SK-N-SH (cell line): ENCODE results near the gene DCP2. TPM values are rescaled to one million over a fixed set of nuclear protein-coding genes. Genes with fewer than 3 reads are reported as not detected.

Experiments
- CTCF ChIA-PET: fragments of 300-600, 350-600 bp; formaldehyde crosslinking; extraction: SDS; loops from one replicate; lab custom pipeline; 2021; lab: Yijun Ruan, JAX
- POLR2A ChIA-PET: fragments of 350-600 bp; sonication (Branson Sonifier 250); formaldehyde crosslinking; extraction: SDS; loops from one replicate; lab custom pipeline; 2020; ENCODE audit warnings: antibody characterized with exemption, inconsistent platforms; lab: Yijun Ruan, JAX
- DNase-seq: peaks from one replicate; pipeline ENCODE4 v3.0.0; 2012
- H2AFZ ChIP-seq: fragments of 200-600 bp; sonication (generic); 2 replicates; pipeline ENCODE4 v1.8.1; 2016; ENCODE audit warnings: antibody characterized with exemption, mild to moderate bottlenecking, low read depth
- H3F3A ChIP-seq: fragments of 200-600 bp; sonication (generic); replicated peaks from 2 replicates; pipeline ENCODE3; 2016; ENCODE audit warnings: antibody characterized with exemption, mild to moderate bottlenecking; ENCODE audit not compliant: insufficient read depth
- H3K27ac ChIP-seq, 2 experiments: fragments of 200-500 bp in 1 of 2; fragments of 200-600 bp in 1 of 2; sonication (Bioruptor generic) in 1 of 2; sonication (generic), shearing (Covaris generic) in 1 of 2; 2 replicates each; pipeline versions ENCODE4 v1.5.1 to v1.6.1; 2014 to 2016; ENCODE audit warnings: low read depth in 2 of 2, inconsistent platforms in 1 of 2, low read length in 1 of 2, mild to moderate bottlenecking in 1 of 2, mixed read lengths in 1 of 2
- H3K27me3 ChIP-seq: fragments of 200-600 bp; sonication (generic), shearing (Covaris generic); 2 replicates; pipeline ENCODE4 v1.6.1; 2016; ENCODE audit warnings: mixed run types; ENCODE audit not compliant: insufficient read depth
- H3K36me3 ChIP-seq, 2 experiments: fragments of 200-500 bp in 1 of 2; fragments of 200-600 bp in 1 of 2; sonication (Bioruptor generic) in 1 of 2; sonication (generic) in 1 of 2; replicated peaks in 1 of 2; 2 replicates each; pipeline versions ENCODE3 to v1.5.1; 2014 to 2016; ENCODE audit warnings: low read length in 1 of 2, mild to moderate bottlenecking in 1 of 2; ENCODE audit not compliant: insufficient read depth in 2 of 2, control insufficient read depth in 1 of 2
- H3K4me1 ChIP-seq, 2 experiments: fragments of 200-500 bp in 1 of 2; fragments of 200-600 bp in 1 of 2; sonication (Bioruptor generic) in 1 of 2; sonication (generic), shearing (Covaris generic) in 1 of 2; 2 replicates each; pipeline versions ENCODE4 v1.5.1 to v1.6.1; 2014 to 2016; ENCODE audit warnings: low read depth in 1 of 2, low read length in 1 of 2, mixed run types in 1 of 2; ENCODE audit not compliant: insufficient read depth in 2 of 2, control insufficient read depth in 1 of 2
- H3K4me2 ChIP-seq: fragments of 200-600 bp; sonication (generic), shearing (Covaris generic); 2 replicates; pipeline ENCODE4 v1.6.1; 2017; ENCODE audit warnings: mixed run types
- H3K4me3 ChIP-seq, 2 experiments: fragments of 200-500 bp in 1 of 2; fragments of 200-600 bp in 1 of 2; sonication (Bioruptor generic) in 1 of 2; sonication (generic), shearing (Covaris generic) in 1 of 2; 2 replicates each; pipeline versions ENCODE4 v1.5.1 to v1.8.1; 2014 to 2016; ENCODE audit warnings: low read depth in 2 of 2, inconsistent platforms in 1 of 2, low read length in 1 of 2, mild to moderate bottlenecking in 1 of 2, mixed read lengths in 1 of 2, moderate library complexity in 1 of 2
- H3K79me2 ChIP-seq: fragments of 200-600 bp; sonication (generic); 2 replicates; pipeline ENCODE4 v1.8.1; 2017; ENCODE audit warnings: mild to moderate bottlenecking; ENCODE audit not compliant: insufficient read depth
- H3K9ac ChIP-seq: fragments of 200-600 bp; sonication (generic); 2 replicates; pipeline ENCODE4 v1.6.1; 2017; ENCODE audit warnings: mixed run types
- H3K9me2 ChIP-seq: fragments of 200-600 bp; sonication (generic); 2 replicates; pipeline ENCODE4 v1.6.1; 2017; ENCODE audit warnings: mixed run types
- H3K9me3 ChIP-seq: fragments of 200-600 bp; sonication (generic); 2 replicates; pipeline ENCODE4 v1.6.1; 2017; ENCODE audit warnings: mixed run types, mild to moderate bottlenecking, moderate library complexity
- H4K20me1 ChIP-seq: fragments of 200-600 bp; sonication (generic); 2 replicates; pipeline ENCODE4 v1.6.1; 2017; ENCODE audit warnings: mild to moderate bottlenecking, mixed run types; ENCODE audit not compliant: insufficient read depth
- CHD2 ChIP-seq: fragments of 150-350 bp; IDR thresholded peaks from 2 replicates; pipeline ENCODE4 v1.6.1; 2018; ENCODE audit warnings: low read length; ENCODE audit not compliant: partially characterized antibody
- ELF1 ChIP-seq: IDR thresholded peaks from 2 replicates; pipeline ENCODE4 v1.4.0; 2012
- EZH2phosphoT487 ChIP-seq: fragments of 200-600 bp; sonication (generic); IDR thresholded peaks from 2 replicates; pipeline ENCODE4 v1.6.1; 2017; ENCODE audit warnings: low read depth, mixed run types, mild to moderate bottlenecking, antibody characterized with exemption, moderate library complexity, borderline replicate concordance
- FOSL2 ChIP-seq: IDR thresholded peaks from 2 replicates; pipeline ENCODE4 v1.4.0; 2012; ENCODE audit warnings: low read depth, mild to moderate bottlenecking, moderate library complexity, borderline replicate concordance
- GABPA ChIP-seq: IDR thresholded peaks from 2 replicates; pipeline ENCODE4 v1.4.0; 2012; ENCODE audit warnings: low read depth, mild to moderate bottlenecking
- MEF2A ChIP-seq: IDR thresholded peaks from 2 replicates; pipeline ENCODE4 v1.4.0; 2012; ENCODE audit warnings: low read depth, borderline replicate concordance
- RXRA ChIP-seq: IDR thresholded peaks from 2 replicates; pipeline ENCODE4 v1.4.0; 2012; ENCODE audit warnings: low read depth, mild to moderate bottlenecking, borderline replicate concordance
- SMC3 ChIP-seq: IDR thresholded peaks from 2 replicates; pipeline ENCODE4 v1.6.1; 2012; ENCODE audit warnings: low read depth, low read length, improper control_type of control experiment
- WGBS: methylation state at CpG from one replicate; pipeline ENCODE4 v1.1.6; 2017; ENCODE audit warnings: low lambda C conversion rate; 5-methylcytosine and 5-hydroxymethylcytosine counted together
- polyA plus RNA-seq, 3 experiments: library from polyadenylated mRNA; depleted of rRNA; stranded (reverse); fragments of >200 nt; gene quantifications; 2 replicates each; pipeline ENCODE4 v1.2.3, GENCODE V29; 2012
- TF ChIP-seq, protein P1 (sequence below): IDR thresholded peaks from 2 replicates; pipeline ENCODE4 v1.6.1; 2012; ENCODE audit warnings: mild to moderate bottlenecking, low read depth, low read length, moderate library complexity
- TF ChIP-seq, protein P2 (sequence below): IDR thresholded peaks from 2 replicates; pipeline ENCODE4; 2012
- TF ChIP-seq, protein P3 (sequence below): IDR thresholded peaks from 2 replicates; pipeline ENCODE4 v1.4.0; 2012; ENCODE audit warnings: low read depth, borderline replicate concordance

The DCP2 gene
- polyA plus RNA-seq, 1 of the 3 experiments (the other 2 are of a cell fraction): 6.0 TPM

DNA sequence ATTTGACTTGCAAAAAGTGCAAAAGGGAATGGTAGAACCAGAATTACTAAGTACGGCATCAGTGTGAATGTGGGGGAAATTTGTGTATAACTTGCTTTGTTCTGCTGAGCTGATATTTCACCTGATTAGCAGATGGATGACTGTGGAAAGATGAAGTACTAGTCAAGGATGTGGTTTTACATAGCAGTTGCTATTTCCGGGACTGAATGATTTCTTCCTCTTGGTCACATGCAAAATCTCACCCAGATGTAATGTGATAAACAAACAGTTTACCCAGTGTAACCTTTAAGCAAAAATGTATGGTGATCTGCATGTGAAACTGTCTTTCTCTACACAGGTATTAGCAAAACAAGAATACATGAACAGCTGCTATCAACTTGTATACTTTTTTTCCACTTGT, 46.1 kb downstream of the DCP2 start:
- Histone ChIP-seq H3K9ac (no peak overlapping the region), H4K20me1 (peaks cover 6% of the 10 kb centered on the region; the same call in 1 of the 2 replicates), H3K4me3 (no peak overlapping the region), H3K9me2 (no peaks in the 10 kb centered on the region), H3K9me3 (no peaks in the 10 kb centered on the region), H3K36me3 (peaks cover 23 to 72% of the 10 kb centered on the region in 2 experiments), H3K27me3 (no peaks in the 10 kb centered on the region), H3K27ac (no peak overlapping the region; a peak in 1 of 4 replicates), H3K4me2 (no peak overlapping the region), H2AFZ (no peak overlapping the region), H3K4me1 (peaks cover 2 to 8% of the 10 kb centered on the region in 2 experiments; a peak in 3 of 4 replicates), H3F3A (peaks cover 9% of the 10 kb centered on the region), H3K79me2 (0 out of 2 replicates have a peak, but pooled peaks cover 3% of the 10 kb centered on the region)
- ChIA-PET CTCF (interaction anchor here (0.7 to 3.9 kb wide), 3 partner anchors 26 to 590 kb away, joined by 4 to 17 read pairs (median 5); no protein-coding TSS in a partner anchor), POLR2A (no interaction called here)
- TF ChIP-seq, protein P1, sequence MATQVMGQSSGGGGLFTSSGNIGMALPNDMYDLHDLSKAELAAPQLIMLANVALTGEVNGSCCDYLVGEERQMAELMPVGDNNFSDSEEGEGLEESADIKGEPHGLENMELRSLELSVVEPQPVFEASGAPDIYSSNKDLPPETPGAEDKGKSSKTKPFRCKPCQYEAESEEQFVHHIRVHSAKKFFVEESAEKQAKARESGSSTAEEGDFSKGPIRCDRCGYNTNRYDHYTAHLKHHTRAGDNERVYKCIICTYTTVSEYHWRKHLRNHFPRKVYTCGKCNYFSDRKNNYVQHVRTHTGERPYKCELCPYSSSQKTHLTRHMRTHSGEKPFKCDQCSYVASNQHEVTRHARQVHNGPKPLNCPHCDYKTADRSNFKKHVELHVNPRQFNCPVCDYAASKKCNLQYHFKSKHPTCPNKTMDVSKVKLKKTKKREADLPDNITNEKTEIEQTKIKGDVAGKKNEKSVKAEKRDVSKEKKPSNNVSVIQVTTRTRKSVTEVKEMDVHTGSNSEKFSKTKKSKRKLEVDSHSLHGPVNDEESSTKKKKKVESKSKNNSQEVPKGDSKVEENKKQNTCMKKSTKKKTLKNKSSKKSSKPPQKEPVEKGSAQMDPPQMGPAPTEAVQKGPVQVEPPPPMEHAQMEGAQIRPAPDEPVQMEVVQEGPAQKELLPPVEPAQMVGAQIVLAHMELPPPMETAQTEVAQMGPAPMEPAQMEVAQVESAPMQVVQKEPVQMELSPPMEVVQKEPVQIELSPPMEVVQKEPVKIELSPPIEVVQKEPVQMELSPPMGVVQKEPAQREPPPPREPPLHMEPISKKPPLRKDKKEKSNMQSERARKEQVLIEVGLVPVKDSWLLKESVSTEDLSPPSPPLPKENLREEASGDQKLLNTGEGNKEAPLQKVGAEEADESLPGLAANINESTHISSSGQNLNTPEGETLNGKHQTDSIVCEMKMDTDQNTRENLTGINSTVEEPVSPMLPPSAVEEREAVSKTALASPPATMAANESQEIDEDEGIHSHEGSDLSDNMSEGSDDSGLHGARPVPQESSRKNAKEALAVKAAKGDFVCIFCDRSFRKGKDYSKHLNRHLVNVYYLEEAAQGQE: no peak
- no peak for TF ChIP-seq SMC3
- TF ChIP-seq CHD2: no peak
- TF ChIP-seq RXRA: no peak
- TF ChIP-seq, protein P2, sequence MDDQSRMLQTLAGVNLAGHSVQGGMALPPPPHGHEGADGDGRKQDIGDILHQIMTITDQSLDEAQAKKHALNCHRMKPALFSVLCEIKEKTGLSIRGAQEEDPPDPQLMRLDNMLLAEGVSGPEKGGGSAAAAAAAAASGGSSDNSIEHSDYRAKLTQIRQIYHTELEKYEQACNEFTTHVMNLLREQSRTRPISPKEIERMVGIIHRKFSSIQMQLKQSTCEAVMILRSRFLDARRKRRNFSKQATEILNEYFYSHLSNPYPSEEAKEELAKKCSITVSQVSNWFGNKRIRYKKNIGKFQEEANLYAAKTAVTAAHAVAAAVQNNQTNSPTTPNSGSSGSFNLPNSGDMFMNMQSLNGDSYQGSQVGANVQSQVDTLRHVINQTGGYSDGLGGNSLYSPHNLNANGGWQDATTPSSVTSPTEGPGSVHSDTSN: peak; percentile 13; the same call in 1 of the 2 replicates
- TF ChIP-seq EZH2phosphoT487: no peak
- no peak for TF ChIP-seq GABPA
- WGBS: 83% methylated on average over 2 of the region's 2 CpGs
- no peak for DNase-seq

DNA sequence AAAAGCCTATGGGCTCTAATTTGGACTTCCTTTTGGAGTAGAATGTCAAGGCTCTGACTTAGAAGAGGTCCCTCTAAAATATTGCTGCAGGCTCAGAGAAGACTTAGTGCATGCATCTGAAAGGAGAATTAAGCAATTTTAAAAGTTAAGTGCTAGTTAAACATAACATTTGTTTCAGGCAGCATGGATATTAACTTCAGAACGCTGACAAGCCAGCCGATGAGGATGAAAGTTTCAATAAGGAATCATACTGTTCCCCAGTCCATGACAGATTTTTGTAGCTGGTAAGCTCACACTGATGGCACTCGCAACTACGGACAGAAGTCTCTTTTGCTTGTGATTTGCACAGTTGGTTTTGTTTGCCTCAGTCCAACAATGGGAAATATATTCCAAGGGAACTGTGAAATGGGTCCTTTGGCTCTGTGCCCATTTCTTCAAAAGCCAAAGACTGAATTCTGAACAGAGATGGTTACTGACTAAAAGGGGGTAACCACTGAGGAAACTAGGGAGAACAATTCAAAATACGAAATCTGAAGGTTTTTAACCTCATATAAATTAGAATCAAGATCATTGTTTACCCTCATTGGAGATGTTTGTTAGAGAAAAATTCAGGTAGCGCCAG, 47.6 kb downstream of the DCP2 start:
- H3K9me2 ChIP-seq: no peaks in the 10 kb centered on the region
- peaks cover 8% of the 10 kb centered on the region for H3F3A ChIP-seq
- no peaks in the 10 kb centered on the region for H3K27me3 ChIP-seq
- H3K4me1 ChIP-seq: peaks cover 2 to 8% of the 10 kb centered on the region in 2 experiments; a peak in 3 of 4 replicates
- H3K9me3 ChIP-seq: no peaks in the 10 kb centered on the region
- no peak overlapping the region for H2AFZ ChIP-seq
- ChIA-PET CTCF (interaction anchor here (1.2 to 3.9 kb wide), 3 partner anchors 19 to 28 kb away, joined by 7 to 17 read pairs (median 8); no protein-coding TSS in a partner anchor), POLR2A (no interaction called here)
- H3K36me3 ChIP-seq: peaks cover 21 to 68% of the 10 kb centered on the region in 2 experiments
- no peak overlapping the region for H3K9ac ChIP-seq
- TF ChIP-seq, protein P3, sequence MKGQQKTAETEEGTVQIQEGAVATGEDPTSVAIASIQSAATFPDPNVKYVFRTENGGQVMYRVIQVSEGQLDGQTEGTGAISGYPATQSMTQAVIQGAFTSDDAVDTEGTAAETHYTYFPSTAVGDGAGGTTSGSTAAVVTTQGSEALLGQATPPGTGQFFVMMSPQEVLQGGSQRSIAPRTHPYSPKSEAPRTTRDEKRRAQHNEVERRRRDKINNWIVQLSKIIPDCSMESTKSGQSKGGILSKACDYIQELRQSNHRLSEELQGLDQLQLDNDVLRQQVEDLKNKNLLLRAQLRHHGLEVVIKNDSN: no peak
- no peak for TF ChIP-seq RXRA
- TF ChIP-seq MEF2A: no peak
- no peak for TF ChIP-seq ELF1
- no peak for TF ChIP-seq FOSL2
- TF ChIP-seq EZH2phosphoT487: no peak
- H3K4me2 ChIP-seq: no peak overlapping the region
- 95% methylated on average over 6 of the region's 6 CpGs for WGBS
- DNase-seq: no peak
- 0 out of 2 replicates have a peak, but pooled peaks cover 3% of the 10 kb centered on the region for H3K79me2 ChIP-seq
- no peaks in the 10 kb centered on the region for H4K20me1 ChIP-seq
- no peak overlapping the region; a peak in 1 of 4 replicates for H3K27ac ChIP-seq
- H3K4me3 ChIP-seq: no peak overlapping the region
